Measurements from ENCODE around the gene GPX3.

GRCh38 chr5:151074557-151074956 lies 54.2 kb downstream of the GPX3 start:
- no peak for TF ChIP-seq POLR2A (IDR thresholded peaks at IDR 0.05)
- TF ChIP-seq, protein P1, sequence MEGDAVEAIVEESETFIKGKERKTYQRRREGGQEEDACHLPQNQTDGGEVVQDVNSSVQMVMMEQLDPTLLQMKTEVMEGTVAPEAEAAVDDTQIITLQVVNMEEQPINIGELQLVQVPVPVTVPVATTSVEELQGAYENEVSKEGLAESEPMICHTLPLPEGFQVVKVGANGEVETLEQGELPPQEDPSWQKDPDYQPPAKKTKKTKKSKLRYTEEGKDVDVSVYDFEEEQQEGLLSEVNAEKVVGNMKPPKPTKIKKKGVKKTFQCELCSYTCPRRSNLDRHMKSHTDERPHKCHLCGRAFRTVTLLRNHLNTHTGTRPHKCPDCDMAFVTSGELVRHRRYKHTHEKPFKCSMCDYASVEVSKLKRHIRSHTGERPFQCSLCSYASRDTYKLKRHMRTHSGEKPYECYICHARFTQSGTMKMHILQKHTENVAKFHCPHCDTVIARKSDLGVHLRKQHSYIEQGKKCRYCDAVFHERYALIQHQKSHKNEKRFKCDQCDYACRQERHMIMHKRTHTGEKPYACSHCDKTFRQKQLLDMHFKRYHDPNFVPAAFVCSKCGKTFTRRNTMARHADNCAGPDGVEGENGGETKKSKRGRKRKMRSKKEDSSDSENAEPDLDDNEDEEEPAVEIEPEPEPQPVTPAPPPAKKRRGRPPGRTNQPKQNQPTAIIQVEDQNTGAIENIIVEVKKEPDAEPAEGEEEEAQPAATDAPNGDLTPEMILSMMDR (IDR thresholded peaks at IDR 0.05 in 8 of 11, conservative IDR thresholded peaks at IDR 0.05 in 3 of 11): no peak
- no peak for TF ChIP-seq POLR2AphosphoS5 (IDR thresholded peaks at IDR 0.05)

Data from spleen (tissue), 7 donors.